Testis (tissue), 2 donors: ENCODE data around the gene LONRF2.

Experiments
- CTCF ChIP-seq, 3 experiments: fragments of 450-650 bp in 2 of 3; fragments of 200-600 bp in 1 of 3; sonication (generic) in 1 of 3; IDR thresholded peaks; one replicate each; pipeline ENCODE4 v1.5.1; 2016 to 2019; ENCODE audit warnings: antibody characterized with exemption in 3 of 3, mild to moderate bottlenecking in 2 of 3, moderate library complexity in 1 of 3
- POLR2A ChIP-seq: fragments of 450-650 bp; IDR thresholded peaks from one replicate; pipeline ENCODE4 v1.6.1; 2017; ENCODE audit warnings: antibody characterized with exemption, mild to moderate bottlenecking, moderate library complexity

- TF ChIP-seq CTCF (IDR thresholded peaks at IDR 0.05), result no peak
- no peak for TF ChIP-seq POLR2A
Measured at GRCh38 chr2:100309973-100310719, 12.2 kb downstream of the LONRF2 start.
